ENCODE data around the gene SEMA4F.
"Not testable (repeated sequence)": the region's sequence is repeated elsewhere in the genome, so short reads cannot be mapped to it uniquely, and the experiment has no call there.

The SEMA4F gene, protein sequence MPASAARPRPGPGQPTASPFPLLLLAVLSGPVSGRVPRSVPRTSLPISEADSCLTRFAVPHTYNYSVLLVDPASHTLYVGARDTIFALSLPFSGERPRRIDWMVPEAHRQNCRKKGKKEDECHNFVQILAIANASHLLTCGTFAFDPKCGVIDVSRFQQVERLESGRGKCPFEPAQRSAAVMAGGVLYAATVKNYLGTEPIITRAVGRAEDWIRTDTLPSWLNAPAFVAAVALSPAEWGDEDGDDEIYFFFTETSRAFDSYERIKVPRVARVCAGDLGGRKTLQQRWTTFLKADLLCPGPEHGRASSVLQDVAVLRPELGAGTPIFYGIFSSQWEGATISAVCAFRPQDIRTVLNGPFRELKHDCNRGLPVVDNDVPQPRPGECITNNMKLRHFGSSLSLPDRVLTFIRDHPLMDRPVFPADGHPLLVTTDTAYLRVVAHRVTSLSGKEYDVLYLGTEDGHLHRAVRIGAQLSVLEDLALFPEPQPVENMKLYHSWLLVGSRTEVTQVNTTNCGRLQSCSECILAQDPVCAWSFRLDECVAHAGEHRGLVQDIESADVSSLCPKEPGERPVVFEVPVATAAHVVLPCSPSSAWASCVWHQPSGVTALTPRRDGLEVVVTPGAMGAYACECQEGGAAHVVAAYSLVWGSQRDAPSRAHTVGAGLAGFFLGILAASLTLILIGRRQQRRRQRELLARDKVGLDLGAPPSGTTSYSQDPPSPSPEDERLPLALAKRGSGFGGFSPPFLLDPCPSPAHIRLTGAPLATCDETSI

DNA sequence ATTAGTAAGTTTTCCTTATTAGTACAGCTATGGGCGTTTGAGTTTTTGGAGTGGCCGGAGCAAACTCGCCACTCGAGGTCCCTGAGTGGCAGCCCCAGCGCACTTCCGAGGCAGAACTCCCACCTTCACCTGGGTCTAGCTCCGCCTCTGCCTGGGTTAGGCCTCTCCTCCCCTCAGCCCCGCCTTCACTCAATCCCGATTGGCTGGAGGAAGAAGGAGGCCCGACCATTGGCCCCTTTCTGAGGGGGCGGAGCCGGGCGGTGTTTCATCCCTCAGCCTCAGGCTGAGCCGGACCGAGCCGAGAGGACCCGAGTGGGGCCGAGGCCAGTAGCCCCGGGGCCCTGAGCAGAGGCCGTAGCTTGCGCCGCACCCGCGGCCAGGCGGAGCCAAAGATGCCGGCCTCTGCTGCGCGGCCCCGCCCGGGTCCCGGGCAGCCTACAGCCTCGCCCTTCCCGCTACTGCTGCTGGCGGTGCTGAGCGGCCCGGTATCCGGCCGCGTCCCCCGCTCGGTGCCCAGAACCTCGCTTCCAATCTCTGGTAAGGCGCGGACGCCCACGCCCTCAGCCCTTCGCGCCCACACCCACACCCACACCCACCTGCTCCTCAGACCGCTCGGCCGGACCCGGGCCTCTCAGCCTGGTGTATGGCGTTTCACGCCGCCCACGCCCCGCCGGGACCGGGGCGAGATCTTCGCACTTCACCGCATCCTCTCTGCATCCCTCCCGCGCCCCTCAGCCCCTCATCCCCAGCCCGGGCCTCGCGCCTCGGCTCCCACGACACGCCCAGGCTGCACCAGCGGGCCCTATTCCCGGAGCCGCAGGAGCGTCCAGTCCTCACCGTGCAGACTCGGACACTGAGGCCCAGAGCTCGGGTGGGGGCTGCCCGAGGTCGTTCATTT, at the start of gene SEMA4F:
Gene SEMA4F (plus strand): TSS at position 263 of the 898 bp plus-strand sequence. CDS start 130 bp downstream, at position 393.
- peak; percentile 93 to 98 for DNase-seq

DNA sequence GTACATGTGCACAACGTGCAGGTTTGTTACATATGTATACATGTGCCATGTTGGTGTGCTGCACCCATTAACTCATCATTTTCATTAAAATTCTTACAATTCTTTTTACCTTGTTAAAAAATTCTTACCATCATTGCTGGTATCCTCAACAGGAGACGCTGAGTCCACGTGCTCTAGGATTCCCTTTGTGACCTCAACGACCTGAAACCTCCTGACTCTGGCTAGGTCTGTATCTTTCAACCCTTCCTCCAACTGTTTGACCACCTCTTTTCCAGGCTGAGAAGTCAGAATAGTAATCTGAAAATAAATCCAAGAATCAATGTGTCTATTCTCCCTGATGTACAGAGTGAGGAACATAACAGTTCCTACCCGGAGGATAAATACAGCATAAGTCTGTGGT, 47.1 kb upstream of the SEMA4F start:
- DNase-seq, result no peak

DNA sequence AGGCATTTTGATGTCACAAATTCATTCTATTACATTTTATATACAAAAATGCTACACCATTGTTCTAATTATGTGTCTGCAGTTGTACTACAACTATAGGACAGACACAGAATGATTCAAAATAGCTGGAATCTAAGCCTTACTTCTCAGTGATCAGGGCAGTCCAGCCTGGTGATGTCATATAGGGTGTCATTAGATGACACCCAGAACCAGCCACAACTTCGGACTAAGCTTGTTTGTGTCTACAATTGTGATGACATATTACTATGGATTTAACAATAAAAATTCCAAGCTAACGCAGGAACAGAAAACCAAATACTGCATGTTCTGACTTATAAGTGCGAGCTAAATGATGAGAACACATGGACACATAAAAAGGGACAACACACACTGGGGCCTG, 36.9 kb upstream of the SEMA4F start:
- no peak for DNase-seq

DNA sequence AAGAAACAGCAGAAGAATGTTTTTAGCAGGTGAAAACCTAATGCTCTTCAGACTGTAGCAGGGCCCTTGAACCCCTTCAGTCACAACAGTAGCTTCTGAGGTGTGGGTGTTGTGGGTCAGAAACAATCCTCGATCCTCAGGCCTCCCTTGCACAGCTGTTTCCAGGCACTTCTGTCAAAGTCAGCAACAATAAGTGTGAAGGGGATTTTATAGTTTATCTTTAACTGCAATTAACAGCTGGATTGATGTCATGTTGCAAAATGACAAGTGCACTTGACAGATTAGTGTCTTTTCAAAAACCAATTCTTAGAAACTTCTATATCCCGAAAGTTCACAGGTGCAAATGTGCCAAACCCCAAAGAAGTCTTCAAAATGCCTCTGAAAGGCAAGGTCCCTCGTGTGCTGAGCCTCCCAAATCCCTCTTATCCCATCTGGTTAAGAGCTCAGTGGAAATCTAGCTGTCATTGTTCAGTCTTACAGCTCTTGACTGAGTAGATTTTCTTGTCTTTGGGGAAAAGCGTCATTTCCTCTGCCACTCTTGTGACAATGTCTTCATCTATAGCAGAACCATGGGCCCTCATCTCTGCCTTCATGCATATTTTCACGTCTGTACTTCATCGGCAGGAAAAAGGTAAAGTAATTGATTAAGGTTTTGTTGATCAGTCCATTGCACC, 35.5 kb upstream of the SEMA4F start:
- DNase-seq, result no peak

DNA sequence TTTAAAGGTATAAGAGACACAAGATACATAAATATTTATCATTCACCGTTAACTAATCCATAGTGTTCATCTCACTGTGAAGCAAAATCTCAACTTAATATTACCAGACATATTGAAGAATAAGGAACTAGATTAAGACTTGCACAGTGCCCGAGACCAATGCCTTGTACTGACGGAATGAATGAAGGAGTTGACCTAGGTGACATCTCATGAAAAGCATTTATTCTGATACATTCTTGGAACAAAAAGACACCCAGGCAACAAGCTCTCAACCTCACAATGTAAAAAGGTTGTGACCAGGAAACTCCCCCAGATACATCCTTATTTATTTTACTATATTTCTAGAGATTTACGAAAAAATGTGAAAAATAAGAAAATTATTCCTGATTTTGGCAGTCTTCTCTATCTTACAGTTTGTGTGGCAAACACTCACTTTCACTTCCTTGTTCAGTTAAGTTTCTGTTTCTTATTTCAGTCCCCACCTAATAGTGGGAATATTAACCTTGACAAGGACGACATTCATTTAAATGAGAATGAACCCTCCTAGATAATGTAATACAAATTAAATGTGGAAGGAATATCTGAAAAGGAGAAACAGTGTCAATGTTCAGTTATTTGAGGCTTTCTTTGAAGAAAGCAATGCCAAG, 34.3 kb upstream of the SEMA4F start:
- no peak for DNase-seq

DNA sequence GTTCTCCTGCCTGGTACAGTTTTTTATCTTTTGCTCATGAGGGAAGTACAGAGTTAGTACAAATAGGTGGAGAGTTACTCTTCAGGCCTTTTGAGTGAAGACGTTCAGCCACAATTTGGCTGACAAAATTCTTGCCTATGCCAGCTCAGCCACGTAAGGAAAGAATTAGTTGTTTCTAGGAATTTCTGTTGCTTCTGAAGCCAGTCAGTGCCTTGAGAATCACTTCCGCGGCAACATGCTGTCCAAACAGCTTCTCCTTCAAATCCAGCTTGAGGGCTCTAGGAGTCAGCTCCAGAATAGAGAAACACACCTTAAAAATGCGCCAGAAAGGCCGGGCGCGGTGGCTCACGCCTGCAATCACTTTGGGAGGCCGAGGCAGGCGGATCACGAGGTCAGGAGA, 33.4 kb upstream of the SEMA4F start:
- DNase-seq, result no peak

DNA sequence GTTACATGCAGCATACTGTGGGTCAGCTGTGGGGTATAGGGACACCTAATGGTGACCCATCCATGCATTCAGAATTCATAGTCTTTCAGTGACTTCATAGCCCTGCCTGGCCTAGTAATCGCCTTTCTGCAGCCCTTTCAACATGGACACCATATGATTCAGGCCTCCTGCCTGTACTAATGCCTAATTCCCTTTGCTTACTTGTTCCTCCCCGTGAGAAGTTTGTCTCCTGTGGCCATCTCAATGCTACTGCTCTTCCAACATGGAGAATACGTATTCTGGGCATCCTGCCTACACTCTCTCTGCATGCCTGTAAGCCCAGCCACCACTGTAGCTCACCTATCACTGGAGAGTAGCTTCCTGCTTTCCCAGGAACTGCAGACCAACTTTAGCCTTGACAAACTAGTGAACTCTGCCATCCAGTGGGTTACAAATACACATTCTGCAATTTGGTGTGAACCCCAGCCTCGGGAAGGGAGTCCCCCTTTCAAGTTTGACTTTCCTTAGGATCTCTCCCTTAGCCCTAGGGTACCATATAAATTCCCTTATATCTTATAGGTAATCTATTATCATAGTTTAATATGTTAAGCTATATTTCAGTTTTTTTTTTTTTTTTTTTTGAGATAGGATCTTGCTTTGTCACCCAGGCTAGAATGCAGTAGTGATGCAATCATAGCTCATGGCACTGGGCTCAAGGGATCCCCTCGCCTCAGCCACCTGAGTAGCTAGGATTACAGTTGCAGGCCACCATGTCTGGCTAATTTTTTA, 28.2 kb upstream of the SEMA4F start:
- no peak for DNase-seq

DNA sequence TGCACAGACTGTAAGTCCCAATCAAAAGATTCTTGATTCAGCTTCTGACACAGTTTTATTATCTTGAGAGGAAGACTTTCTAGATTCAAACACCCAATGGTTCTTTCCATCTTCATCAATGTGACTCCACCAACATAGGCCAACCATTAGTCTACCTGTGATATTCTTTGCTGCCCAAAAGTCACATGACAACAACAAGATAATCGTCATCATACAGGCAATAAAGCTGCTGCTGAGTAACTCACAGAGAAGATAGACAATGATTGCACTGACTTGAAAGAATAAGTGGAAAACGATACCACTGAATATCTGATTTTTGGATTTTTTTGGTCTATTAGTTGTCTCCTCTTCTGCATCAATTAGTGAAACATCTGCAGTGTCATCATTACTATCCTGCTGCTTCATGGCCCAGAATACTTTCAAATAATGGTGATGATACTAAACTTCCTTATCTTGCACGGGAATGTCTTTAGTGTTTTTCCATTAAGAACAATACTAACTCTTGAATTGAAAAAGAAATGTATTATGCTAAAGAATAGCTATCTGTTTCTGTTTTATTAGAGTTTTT, 25.4 kb upstream of the SEMA4F start:
- no peak for DNase-seq

DNA sequence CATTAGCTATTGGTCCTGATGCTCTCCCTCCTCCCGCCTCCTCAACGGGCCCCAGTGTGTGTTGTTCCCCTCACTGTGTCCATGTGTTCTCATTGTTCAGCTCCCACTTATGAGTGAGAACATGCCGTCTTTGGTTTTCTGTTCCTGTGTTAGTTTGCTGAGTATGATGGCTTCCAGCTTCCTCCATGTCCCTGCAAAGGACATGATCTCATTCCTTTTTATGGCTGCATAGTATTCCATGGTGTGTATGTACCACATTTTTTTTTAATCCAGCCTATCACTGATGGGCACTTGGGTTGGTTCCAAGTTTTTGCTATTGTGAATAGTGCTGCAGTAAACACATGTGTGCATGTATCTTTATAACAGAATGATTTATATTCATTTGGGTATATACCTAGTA, 23.6 kb upstream of the SEMA4F start:
- DNase-seq, result not testable (repeated sequence)

DNA sequence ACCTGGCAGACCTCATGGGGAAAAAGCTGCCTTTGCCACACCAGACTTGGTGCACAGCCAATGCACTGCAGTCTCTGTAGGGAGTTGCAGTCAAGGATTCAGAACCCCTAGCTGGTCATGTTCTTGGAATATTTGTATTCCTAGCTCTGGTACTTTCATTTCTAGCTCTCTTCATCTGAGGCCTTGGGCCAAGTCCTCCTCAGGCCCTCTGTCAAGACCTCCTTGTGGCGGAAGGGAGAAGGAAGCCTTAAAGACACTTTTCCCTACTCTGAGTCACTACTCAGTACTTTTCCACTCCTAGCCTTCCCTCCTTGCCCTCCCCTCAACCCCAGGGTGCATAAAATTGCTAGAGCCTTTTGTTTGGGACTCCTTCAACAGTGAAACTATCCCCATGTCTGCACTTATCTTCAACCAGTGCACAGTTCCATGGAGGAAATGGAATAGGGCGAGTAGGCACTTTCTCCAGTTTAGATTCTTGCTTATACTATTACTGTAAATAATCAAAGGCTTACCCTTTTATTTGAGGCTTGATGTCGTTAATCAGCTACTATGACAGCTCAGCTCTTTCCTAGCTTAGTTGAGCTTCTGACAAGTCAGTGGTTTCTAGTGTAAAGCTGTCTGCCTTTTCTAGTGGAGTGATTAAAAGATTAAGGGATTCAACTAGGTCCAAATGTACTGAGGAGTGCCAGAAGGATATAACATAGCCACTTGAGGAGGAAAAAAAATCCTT, 21.7 kb upstream of the SEMA4F start:
- DNase-seq, result no peak

DNA sequence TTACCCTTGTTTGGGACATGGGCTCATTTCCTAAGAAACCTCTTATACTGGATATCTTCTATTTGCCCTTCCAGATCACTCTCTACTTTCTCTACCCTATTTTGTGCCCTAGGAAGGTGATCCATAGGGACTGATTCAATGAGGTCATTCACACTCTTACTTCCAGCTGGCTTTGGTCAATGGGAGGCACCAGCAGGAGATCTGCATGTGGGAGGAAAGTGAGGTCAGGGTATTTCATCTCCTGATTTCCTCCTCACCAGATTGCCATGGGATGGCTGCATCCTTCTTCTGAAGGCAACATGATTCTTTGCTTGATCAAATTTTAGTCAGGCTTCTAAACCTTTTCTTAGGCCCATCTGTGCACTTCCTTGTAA, 21.1 kb upstream of the SEMA4F start:
- no peak for DNase-seq

DNA sequence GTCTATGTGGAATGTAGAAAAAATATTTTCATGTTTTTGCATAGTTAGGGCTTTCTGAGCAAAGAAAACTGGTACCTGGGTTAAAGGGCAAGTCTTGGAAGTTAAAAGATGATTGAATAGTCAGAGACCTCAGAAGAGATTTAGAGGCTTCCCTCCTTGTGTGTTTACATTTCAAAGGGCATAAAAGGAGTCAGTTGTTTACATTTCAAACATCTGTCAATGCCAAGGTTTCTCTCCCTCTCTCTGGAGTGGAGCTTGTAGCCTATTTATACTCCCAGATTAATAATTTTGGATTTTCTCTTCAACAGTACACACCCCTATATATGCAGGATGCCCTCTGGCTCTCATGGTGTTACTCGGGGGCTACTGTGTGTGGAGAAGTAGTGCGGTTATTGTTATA, 14.5 kb upstream of the SEMA4F start:
- no peak for DNase-seq

DNA sequence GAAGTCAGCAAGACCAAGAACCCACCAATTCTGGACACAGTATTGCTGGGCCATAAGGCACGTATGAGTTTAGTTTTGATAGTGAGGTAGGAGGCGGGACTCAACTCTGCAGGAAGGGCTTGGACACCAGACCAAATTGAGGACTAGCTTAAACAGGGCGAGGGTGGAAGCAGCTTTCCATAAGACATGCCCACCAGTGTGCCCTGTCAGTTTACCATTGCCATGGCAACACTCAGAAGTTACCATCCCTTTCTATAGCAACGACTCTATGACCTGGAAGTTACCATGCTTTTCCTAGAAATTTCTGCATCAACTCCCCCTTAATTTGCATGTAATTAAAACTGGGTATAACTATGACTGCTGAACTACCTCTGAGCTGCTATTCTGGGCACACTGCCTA, 8.7 kb upstream of the SEMA4F start:
- DNase-seq, result peak; percentile 3 to 9

DNA sequence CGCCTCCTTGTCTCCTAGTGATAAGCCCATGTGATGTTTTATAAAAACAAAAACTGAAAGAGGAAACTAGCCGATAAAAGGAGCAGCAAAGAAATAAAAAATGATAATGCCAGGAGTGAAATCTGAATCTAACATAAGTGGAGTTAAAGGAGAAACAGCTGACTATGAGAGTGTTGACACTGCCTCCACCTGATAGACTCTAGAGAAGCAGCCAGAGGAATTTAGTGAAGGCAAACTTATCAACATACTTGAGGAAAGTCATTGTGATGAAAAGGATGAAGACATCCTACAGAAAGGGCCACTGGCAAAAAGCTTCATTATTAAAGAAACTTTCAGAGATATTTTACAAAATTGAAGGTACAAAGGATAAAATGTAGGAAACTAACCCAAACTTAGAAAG, 7.8 kb upstream of the SEMA4F start:
- no peak for DNase-seq

DNA sequence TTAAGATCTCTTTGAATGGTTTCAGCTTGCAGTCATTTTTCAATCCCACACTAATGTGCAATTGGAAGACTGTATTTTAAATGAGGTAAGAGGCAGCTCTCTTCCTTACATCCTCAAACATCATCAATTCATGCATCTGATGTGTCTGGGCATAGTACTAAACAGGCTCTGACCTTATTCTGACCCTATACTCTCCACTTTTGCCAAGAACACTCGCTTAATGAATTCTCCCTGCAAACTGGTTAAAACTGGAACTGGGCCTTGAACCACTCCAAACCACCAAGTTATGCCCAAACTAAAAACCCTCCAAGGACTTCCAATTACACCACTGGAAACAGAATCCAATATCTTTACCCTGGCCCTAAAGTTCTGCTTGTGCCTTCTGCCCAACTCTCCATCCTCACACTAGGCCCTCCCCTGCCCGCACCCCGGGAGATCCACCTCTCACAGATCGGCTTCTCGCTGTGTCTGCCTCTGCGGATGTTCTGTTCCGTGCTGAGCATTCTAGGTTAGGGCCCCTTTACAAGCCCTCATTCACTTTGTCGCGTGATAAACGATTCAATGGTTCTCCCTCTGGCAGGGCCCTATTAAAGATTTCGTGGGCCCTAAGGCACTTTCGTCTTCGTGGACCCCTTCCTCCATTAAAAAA, 7.1 kb upstream of the SEMA4F start:
- no peak for DNase-seq

DNA sequence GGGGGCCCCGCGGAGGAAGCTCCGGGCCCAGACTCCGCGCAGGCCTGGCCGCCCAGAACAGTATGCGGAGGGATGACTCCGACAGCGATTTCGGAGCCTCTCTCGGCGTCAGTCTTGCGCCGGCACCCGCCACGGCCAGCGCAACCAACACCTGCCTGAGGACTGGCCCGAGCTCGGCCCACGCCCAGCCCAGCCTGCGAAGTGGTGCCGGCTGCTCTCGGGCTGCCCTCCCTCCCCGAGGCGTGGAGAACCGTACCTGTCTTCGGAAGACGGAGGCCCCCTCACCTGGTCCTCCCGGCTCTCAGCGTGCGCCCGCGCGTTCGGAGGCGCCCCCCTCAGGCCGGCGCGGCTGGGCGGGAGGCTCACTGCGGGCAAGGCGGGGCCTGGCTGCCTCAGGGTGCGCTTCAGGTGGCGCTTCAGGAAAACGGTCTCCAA, 6.0 kb upstream of the SEMA4F start, which contains the start of gene M1AP:
Gene M1AP (minus strand): TSS at position 322 of the 435 bp plus-strand sequence. CDS start 8,055 bp downstream, outside the sequence.
- no peak for DNase-seq

DNA sequence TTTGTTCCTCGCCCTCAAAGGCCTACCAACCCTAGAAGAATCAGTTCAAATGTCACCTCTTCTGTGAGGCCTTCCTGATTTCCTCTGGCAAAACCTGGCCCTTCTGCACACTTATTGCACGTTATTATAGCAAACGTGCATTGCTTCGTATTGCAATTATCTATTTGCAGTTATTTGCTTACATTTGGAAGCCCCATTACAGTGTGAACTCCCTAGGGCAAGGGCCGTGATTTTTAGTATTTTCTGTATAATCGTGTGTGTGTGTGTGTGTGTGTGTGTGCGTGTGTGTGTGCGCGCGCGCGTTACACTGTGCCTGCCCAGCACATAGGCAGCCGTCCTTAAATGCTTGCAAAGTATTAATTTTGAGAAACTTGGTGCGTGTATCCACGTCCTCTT, 460 bp upstream of the SEMA4F start:
- DNase-seq, result no peak

DNA sequence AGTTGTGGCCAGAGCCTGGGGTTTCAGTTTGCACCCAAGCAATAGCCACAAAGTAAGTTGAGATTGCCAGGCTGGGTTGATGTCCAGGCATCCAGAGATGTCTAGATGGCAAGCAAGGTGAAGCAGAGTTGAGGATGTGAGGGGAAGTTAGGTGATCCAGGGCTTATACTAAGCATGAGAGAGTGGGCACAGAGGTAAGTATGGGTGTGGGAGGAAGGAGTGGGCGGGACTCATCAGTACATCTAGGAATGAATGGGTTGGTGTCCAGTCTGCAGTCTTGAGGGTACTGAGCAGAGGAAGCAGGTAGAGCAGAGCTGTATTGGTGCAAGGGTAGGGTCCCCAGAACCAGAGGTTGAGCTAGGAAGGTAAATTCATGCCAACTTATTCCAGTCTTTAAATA, 1.5 kb downstream of the SEMA4F start:
- no peak for DNase-seq

DNA sequence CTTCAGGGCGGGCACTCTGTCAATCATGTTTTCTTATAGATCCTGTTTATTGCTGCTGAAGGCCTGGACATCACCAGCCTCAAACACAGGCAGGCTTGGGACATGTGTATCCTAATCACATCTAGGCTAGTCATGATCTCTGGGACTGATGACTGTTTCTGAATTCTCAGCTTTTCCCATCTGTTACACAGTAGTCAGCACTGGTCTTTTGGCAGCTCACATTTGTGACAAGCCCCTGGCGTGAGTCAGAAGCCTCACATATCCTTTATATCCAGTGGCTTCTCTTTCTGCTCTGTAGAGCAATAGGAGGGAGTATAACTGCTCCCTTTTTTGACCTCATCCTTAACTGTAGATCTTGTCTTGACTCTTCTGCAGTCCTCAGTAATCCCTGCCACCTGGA, 4.5 kb downstream of the SEMA4F start:
- no peak for DNase-seq

DNA sequence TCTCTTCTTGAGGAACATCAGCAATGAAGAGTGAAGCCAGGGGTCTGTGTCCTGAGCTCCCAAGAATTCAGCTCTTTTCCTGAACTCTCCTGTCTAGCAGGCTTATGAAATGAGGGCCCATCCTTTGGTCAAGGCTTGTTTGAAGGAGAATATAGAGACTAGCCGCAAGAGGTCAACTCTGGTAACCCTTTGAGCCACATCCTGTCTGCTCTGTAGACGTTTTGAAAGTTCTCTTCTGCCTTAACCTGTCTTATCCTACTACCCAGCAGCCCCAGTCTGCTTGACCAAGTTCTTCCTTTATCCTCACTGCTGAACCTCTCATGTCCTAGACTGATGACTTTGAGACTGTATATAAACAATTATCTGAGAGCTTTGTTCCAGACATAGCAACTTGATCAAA, 5.4 kb downstream of the SEMA4F start:
- DNase-seq, result no peak
